Measurements from ENCODE around the gene LAMA2.

LAMA2 gene

DNA sequence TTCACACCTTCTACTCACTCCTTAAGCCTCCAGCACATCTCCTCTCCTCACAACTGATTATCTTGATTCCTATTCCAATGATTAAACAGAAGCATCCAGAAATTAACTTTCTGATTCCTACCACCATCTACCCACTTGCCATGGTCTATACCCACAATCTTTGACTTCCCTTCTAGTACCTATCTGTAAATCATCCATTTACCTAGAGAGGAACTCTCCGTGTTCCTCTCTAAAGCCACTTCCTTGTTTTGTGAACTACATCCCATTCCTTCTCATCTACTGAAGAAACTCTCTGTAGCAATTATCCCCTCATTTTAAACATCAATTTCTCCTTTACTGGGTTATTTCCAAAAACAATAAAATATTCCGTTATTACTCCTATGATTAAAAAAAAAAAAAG lies 659.8 kb downstream of the LAMA2 start:
- Histone ChIP-seq H3K27me3 (ENCODE audit: insufficient read depth, low read depth, severe bottlenecking) (no peaks in the 10 kb centered on the region), H3K27ac (no peak overlapping the region), H3K36me3 (no peaks in the 10 kb centered on the region), H3K9me3 (ENCODE audit: severe bottlenecking) (no peaks in the 10 kb centered on the region), H3K4me3 (ENCODE audit: low read depth, low read length) (no peak overlapping the region)
- DNase-seq: no peak
- TF ChIP-seq, protein P1, sequence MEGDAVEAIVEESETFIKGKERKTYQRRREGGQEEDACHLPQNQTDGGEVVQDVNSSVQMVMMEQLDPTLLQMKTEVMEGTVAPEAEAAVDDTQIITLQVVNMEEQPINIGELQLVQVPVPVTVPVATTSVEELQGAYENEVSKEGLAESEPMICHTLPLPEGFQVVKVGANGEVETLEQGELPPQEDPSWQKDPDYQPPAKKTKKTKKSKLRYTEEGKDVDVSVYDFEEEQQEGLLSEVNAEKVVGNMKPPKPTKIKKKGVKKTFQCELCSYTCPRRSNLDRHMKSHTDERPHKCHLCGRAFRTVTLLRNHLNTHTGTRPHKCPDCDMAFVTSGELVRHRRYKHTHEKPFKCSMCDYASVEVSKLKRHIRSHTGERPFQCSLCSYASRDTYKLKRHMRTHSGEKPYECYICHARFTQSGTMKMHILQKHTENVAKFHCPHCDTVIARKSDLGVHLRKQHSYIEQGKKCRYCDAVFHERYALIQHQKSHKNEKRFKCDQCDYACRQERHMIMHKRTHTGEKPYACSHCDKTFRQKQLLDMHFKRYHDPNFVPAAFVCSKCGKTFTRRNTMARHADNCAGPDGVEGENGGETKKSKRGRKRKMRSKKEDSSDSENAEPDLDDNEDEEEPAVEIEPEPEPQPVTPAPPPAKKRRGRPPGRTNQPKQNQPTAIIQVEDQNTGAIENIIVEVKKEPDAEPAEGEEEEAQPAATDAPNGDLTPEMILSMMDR (IDR thresholded peaks at IDR 0.05; ENCODE audit: low read depth, low read length): no peak

DNA sequence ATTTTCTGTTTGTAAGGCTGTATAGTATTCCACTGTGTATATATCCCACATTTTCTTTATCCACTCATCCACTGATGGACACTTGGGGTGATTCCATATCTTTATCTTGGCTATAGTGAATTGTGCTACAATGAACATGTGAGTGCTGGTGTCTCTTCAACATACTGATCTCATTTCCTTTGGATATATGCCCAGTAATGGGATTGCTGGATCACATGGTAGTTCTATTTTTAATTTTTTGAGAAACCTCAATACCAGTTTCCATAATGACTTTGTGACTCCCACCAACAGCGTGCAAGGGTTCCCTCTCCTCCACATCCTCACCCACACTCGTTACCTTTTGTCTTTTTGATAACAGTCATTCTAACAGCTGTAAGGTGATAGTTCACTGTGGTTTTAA lies 661.0 kb downstream of the LAMA2 start:
- no peak for DNase-seq
- TF ChIP-seq, protein P1 (IDR thresholded peaks at IDR 0.05; ENCODE audit: low read depth, low read length): no peak
- Histone ChIP-seq H3K27me3 (ENCODE audit: insufficient read depth, low read depth, severe bottlenecking) (no peaks in the 10 kb centered on the region), H3K4me3 (ENCODE audit: low read depth, low read length) (no peak overlapping the region), H3K9me3 (ENCODE audit: severe bottlenecking) (no peaks in the 10 kb centered on the region), H3K36me3 (no peaks in the 10 kb centered on the region), H3K27ac (no peak overlapping the region)

DNA sequence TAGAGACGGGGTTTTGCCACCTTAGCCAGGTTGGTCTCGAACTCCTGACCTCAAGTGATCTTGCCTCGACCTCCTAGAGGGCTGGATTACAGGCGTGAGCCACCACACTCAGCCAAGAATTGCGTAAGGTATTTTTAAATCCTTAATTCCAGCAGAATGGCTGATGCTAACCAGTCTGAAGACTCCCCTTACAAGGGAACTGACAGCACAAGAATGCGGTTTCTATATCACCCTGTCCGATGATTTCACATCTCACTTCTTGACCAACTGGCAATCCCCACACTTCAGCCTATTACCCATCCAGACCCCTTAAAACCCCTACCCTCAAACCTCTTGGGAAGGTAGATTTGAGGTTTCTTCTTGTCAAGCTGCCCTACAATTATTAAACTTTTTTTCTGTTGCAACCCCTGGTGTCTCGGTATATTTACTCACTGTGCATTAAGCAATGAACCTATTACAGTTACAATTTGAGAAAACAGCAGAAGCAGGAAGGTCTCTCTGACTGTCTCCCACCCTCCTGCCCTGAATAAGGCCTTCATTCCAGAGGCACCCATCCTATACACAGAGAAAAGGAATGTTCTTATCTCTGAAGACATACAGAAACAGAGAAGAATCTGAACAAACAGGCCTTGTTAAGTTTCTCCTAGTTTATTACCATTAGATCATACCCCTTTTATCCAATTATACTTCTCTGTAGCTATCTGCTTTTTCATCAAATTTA lies 662.1 kb downstream of the LAMA2 start:
- TF ChIP-seq, protein P1 (IDR thresholded peaks at IDR 0.05; ENCODE audit: low read depth, low read length): no peak
- H3K27me3 ChIP-seq (ENCODE audit: insufficient read depth, low read depth, severe bottlenecking): no peaks in the 10 kb centered on the region
- no peak overlapping the region for H3K4me3 ChIP-seq (ENCODE audit: low read depth, low read length)
- no peak for DNase-seq
- H3K27ac ChIP-seq: no peak overlapping the region
- no peaks in the 10 kb centered on the region for H3K36me3 ChIP-seq
- no peaks in the 10 kb centered on the region for H3K9me3 ChIP-seq (ENCODE audit: severe bottlenecking)

DNA sequence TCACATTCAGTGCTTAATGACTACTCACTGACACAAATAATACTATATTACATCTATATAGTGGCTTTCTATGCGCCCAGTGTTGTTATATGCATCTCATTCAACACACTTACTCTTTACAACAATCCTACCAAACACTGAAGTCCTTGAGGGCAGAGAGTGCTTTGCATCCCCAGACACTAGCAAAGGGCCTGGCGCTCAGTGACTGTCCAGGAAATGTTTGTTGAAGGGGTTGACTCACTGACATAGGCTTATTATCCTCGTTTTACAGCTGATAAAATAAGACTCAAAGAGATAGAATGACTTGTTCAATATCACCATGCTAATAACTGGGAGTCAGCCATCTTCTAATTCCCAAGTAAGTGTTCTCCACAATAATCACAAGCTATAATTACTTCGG lies 663.8 kb downstream of the LAMA2 start:
- Histone ChIP-seq H3K36me3 (no peaks in the 10 kb centered on the region), H3K27me3 (ENCODE audit: insufficient read depth, low read depth, severe bottlenecking) (no peaks in the 10 kb centered on the region), H3K4me3 (ENCODE audit: low read depth, low read length) (no peak overlapping the region), H3K27ac (no peak overlapping the region), H3K9me3 (ENCODE audit: severe bottlenecking) (no peaks in the 10 kb centered on the region)
- TF ChIP-seq, protein P1 (IDR thresholded peaks at IDR 0.05; ENCODE audit: low read depth, low read length): no peak
- no peak for DNase-seq

DNA sequence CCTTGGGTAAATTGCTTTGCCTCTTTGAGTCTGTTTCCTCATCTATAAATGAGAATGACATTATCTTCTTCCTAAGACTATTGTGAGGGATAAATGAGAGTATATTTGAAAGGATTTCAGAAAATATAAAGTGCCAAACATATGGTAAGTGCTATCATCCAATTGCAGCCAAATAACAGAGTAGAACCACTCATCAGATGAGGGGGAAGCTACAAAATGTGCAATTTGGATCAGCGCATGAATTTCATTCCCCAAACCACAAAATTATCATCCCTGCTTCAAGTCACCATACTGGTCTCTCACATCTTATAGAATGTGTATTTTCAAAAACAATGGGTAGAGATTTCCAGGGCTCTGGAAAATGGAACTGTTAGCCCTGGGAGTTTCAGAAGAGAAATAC lies 668.5 kb downstream of the LAMA2 start:
- Histone ChIP-seq H3K36me3 (no peaks in the 10 kb centered on the region), H3K4me3 (ENCODE audit: low read depth, low read length) (no peak overlapping the region), H3K27ac (no peak overlapping the region), H3K27me3 (ENCODE audit: insufficient read depth, low read depth, severe bottlenecking) (no peaks in the 10 kb centered on the region), H3K9me3 (ENCODE audit: severe bottlenecking) (no peaks in the 10 kb centered on the region)
- no peak for DNase-seq
- TF ChIP-seq, protein P1 (IDR thresholded peaks at IDR 0.05; ENCODE audit: low read depth, low read length): no peak

DNA sequence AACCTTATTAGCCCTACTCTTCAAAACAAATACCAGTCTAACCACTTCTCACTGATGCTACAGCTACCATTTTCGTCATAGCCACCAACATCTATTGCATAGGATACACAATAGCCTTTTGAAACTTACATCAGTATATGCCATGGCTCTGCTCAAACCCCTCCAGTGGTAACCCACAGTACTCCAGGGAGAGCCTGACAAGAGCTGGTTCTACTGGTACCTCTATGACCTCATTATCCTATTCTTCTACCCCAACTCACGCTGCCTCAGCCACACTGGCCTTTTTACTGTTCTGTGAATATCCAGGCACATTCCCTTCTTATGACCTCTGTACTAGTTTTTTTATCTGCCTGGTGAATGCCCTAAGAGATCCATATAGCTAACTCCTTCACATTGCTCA lies 669.5 kb downstream of the LAMA2 start:
- Histone ChIP-seq H3K27ac (no peak overlapping the region), H3K36me3 (no peaks in the 10 kb centered on the region), H3K9me3 (ENCODE audit: severe bottlenecking) (no peaks in the 10 kb centered on the region), H3K27me3 (ENCODE audit: insufficient read depth, low read depth, severe bottlenecking) (no peaks in the 10 kb centered on the region), H3K4me3 (ENCODE audit: low read depth, low read length) (no peak overlapping the region)
- TF ChIP-seq, protein P1 (IDR thresholded peaks at IDR 0.05; ENCODE audit: low read depth, low read length): no peak
- DNase-seq: no peak

Measured in WERI-Rb-1 (cell line).